Hematopoietic multipotent progenitor cell (in vitro differentiated cells): Measurements from ENCODE around the gene FURIN. TPM values are rescaled to one million over a fixed set of nuclear protein-coding genes. Genes with fewer than 3 reads are reported as not detected.

Experiments
- small RNA-seq: library from RNA; depleted of rRNA; stranded (forward); fragments of <200 nt; gene quantifications from one replicate; pipeline ENCODE3, GENCODE V24; 2012
- total RNA-seq: library from RNA; depleted of rRNA; stranded (reverse); fragments of >200 nt; gene quantifications from one replicate; pipeline ENCODE4 v1.2.3, GENCODE V29; 2012

FURIN gene
- total RNA-seq, 1 donor: 124 TPM

Small RNAs within 50 kb of the gene (small RNA-seq; reads per million reads assigned to genes)
- gene RN7SL363P: not detected

Other genes starting within 250 kb of the FURIN start
- gene BLM, start 151.2 kb upstream of the FURIN start, total RNA-seq: 5.1 TPM
- gene FES, start 15.9 kb downstream of the FURIN start, total RNA-seq: 229 TPM
- 224 TPM for gene MAN2A2, start 34.7 kb downstream of the FURIN start, total RNA-seq
- 26.9 TPM for gene HDDC3, start 64.0 kb downstream of the FURIN start, total RNA-seq
- 116 TPM for gene UNC45A, start 66.7 kb downstream of the FURIN start, total RNA-seq
- gene RCCD1, start 86.3 kb downstream of the FURIN start, total RNA-seq: 13.7 TPM
- gene PRC1, start 125.9 kb downstream of the FURIN start, total RNA-seq: 28.8 TPM
- gene VPS33B, start 154.0 kb downstream of the FURIN start, total RNA-seq: 8.3 TPM
- 0.27 TPM for gene SV2B, start 231.7 kb downstream of the FURIN start, total RNA-seq